Natural killer cell (primary cell): ENCODE measurements around the gene FRK. TPM values are rescaled to one million over a fixed set of nuclear protein-coding genes. Genes with fewer than 3 reads are reported as not detected.

Experiments
- ATAC-seq, 3 donors: fragments of 150-1000 bp in 2 of 3; fragments of 200-7000 bp in 1 of 3; cut with Tn5 transposase; 1 replicate in 1 of 3; 2 replicates in 2 of 3; pipeline ENCODE4 v1.10.0; 2021; ENCODE audit warnings: mild to moderate bottlenecking in 2 of 3, moderate library complexity in 2 of 3
- DNase-seq, 2 donors: peaks; one replicate each; pipeline versions ENCODE4 v3.0.0 to v3.0.0-alpha.2; 2013 to 2021; ENCODE audit warnings: mixed read lengths in 1 of 2
- H3K27ac ChIP-seq: one replicate; pipeline ENCODE4 v1.5.1; 2013; ENCODE audit warnings: mild to moderate bottlenecking, low read length
- H3K27me3 ChIP-seq: one replicate; pipeline ENCODE4 v1.6.1; 2013; ENCODE audit warnings: low read length; ENCODE audit not compliant: control insufficient read depth, insufficient read depth
- H3K36me3 ChIP-seq: one replicate; pipeline ENCODE4 v1.6.1; 2013; ENCODE audit warnings: low read length; ENCODE audit not compliant: control insufficient read depth, insufficient read depth
- H3K4me1 ChIP-seq: one replicate; pipeline ENCODE4 v1.6.1; 2013; ENCODE audit warnings: low read length; ENCODE audit not compliant: control insufficient read depth, insufficient read depth
- H3K4me3 ChIP-seq: one replicate; pipeline ENCODE4 v1.5.1; 2013; ENCODE audit warnings: low read length
- H3K9me3 ChIP-seq: one replicate; pipeline ENCODE4 v1.6.1; 2013; ENCODE audit warnings: low read length; ENCODE audit not compliant: control insufficient read depth, insufficient read depth
- H3K27ac Mint-ChIP-seq, 2 donors: one replicate each; pipeline ENCODE4 v1.8.0; 2022; ENCODE audit warnings: mild to moderate bottlenecking in 2 of 2, mixed read lengths in 2 of 2, moderate library complexity in 1 of 2
- H3K27me3 Mint-ChIP-seq, 2 donors: one replicate each; pipeline ENCODE4 v1.8.0; 2022; ENCODE audit warnings: low read depth in 2 of 2, mixed read lengths in 2 of 2
- H3K36me3 Mint-ChIP-seq: one replicate; pipeline ENCODE4 v1.8.0; 2022; ENCODE audit warnings: mixed read lengths
- H3K4me1 Mint-ChIP-seq, 2 donors: one replicate each; pipeline ENCODE4 v1.8.0; 2022; ENCODE audit warnings: mixed read lengths in 2 of 2
- H3K4me3 Mint-ChIP-seq: one replicate; pipeline ENCODE4 v1.8.0; 2022; ENCODE audit warnings: mild to moderate bottlenecking, moderate library complexity, mixed read lengths
- H3K9me3 Mint-ChIP-seq, 2 donors: one replicate each; pipeline ENCODE4 v1.8.0; 2022; ENCODE audit warnings: mixed read lengths in 2 of 2
- WGBS: methylation state at CpG from one replicate; pipeline ENCODE4 v1.1.7; 2013; ENCODE audit warnings: missing lambda C conversion rate; ENCODE audit not compliant: insufficient coverage; 5-methylcytosine and 5-hydroxymethylcytosine counted together
- intact Hi-C: fragments of 100-400 bp; cut with micrococcal nuclease; formaldehyde crosslinking; loops from one replicate; pipeline ENCODE4 v1.14.2; 2022
- total RNA-seq, 4 donors: library from RNA; stranded (reverse); fragments of 120-200 nt in 1 of 4; gene quantifications; one replicate each; pipeline versions ENCODE4 v1.2.3 to v1.2.4, GENCODE V29; 2013 to 2022
- TF ChIP-seq, protein P1 (sequence below): fragments of 200-600 bp; IDR thresholded peaks from one replicate; pipeline ENCODE4 v1.8.0; 2022; ENCODE audit warnings: antibody characterized with exemption

Gene FRK
- total RNA-seq, 3 donors from 2014 or later (not counting 1 experiment from before 2014, with no cell fraction given) = not detected

GRCh38 chr6:116041934-116042333 is 18.8 kb downstream of the FRK start:
- H3K27me3 Mint-ChIP-seq = peaks cover 0 to 3% of the 10 kb centered on the region in 2 donors
- intact Hi-C loops = no loop called here
- ATAC-seq (no peak), DNase-seq (no peak)
- H3K4me3 Mint-ChIP-seq = no peak overlapping the region
- Histone ChIP-seq H3K4me1 (no peaks in the 10 kb centered on the region), H3K9me3 (no peaks in the 10 kb centered on the region), H3K36me3 (no peaks in the 10 kb centered on the region), H3K27me3 (no peaks in the 10 kb centered on the region), H3K27ac (no peak overlapping the region), H3K4me3 (no peak overlapping the region)
- WGBS = 90% methylated on average over 5 of the region's 5 CpGs
- no peaks in the 10 kb centered on the region for H3K36me3 Mint-ChIP-seq
- TF ChIP-seq, protein P1, sequence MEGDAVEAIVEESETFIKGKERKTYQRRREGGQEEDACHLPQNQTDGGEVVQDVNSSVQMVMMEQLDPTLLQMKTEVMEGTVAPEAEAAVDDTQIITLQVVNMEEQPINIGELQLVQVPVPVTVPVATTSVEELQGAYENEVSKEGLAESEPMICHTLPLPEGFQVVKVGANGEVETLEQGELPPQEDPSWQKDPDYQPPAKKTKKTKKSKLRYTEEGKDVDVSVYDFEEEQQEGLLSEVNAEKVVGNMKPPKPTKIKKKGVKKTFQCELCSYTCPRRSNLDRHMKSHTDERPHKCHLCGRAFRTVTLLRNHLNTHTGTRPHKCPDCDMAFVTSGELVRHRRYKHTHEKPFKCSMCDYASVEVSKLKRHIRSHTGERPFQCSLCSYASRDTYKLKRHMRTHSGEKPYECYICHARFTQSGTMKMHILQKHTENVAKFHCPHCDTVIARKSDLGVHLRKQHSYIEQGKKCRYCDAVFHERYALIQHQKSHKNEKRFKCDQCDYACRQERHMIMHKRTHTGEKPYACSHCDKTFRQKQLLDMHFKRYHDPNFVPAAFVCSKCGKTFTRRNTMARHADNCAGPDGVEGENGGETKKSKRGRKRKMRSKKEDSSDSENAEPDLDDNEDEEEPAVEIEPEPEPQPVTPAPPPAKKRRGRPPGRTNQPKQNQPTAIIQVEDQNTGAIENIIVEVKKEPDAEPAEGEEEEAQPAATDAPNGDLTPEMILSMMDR = no peak
- no peaks in the 10 kb centered on the region for H3K4me1 Mint-ChIP-seq
- H3K27ac Mint-ChIP-seq = no peak overlapping the region
- H3K9me3 Mint-ChIP-seq = peaks cover 0 to 2% of the 10 kb centered on the region in 2 donors

DNA sequence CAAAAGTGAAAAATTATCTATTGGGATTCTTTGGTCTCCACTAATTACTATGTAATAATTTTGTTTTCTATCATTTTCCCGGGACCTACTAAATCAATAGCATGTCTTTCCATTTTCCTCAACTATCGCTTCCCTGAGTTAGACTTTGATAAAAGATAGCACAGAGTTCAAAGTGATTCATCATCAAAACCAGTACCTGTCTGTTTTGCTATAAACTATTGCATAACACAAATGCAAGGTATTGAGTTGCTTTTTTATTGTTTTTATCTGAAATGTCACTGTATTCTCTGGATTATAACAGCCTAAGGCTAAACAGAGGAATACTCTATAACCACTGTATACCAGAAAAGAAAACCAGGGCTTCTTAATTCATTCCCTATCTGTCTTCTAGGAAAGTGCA is 19.7 kb downstream of the FRK start:
- Histone ChIP-seq H3K4me3 (no peak overlapping the region), H3K4me1 (no peaks in the 10 kb centered on the region), H3K36me3 (no peaks in the 10 kb centered on the region), H3K9me3 (no peaks in the 10 kb centered on the region), H3K27me3 (no peaks in the 10 kb centered on the region), H3K27ac (no peak overlapping the region)
- intact Hi-C loops = no loop called here
- Mint-ChIP-seq H3K4me1 (no peaks in the 10 kb centered on the region), H3K27ac (no peak overlapping the region), H3K9me3 (peaks cover 0 to 2% of the 10 kb centered on the region in 2 donors), H3K4me3 (no peak overlapping the region), H3K27me3 (peaks cover 2 to 3% of the 10 kb centered on the region in 2 donors), H3K36me3 (no peaks in the 10 kb centered on the region)
- WGBS = 92% methylated on average over 2 of the region's 2 CpGs
- ATAC-seq = no peak
- DNase-seq = no peak
- TF ChIP-seq, protein P1 = no peak

- peaks cover 0 to 7% of the 10 kb centered on the region in 2 donors for H3K27me3 Mint-ChIP-seq
- Histone ChIP-seq H3K9me3 (no peaks in the 10 kb centered on the region), H3K4me1 (no peaks in the 10 kb centered on the region), H3K27ac (no peak overlapping the region), H3K36me3 (no peaks in the 10 kb centered on the region), H3K4me3 (no peak overlapping the region), H3K27me3 (no peaks in the 10 kb centered on the region)
- TF ChIP-seq, protein P1 = no peak
- H3K4me3 Mint-ChIP-seq = no peak overlapping the region
- ATAC-seq = no peak
- peaks cover 0 to 2% of the 10 kb centered on the region in 2 donors for H3K9me3 Mint-ChIP-seq
- H3K36me3 Mint-ChIP-seq = no peaks in the 10 kb centered on the region
- no peak for DNase-seq
- H3K27ac Mint-ChIP-seq = no peak overlapping the region
- H3K4me1 Mint-ChIP-seq = no peaks in the 10 kb centered on the region
- intact Hi-C loops = no loop called here
These were observed 23.8 kb downstream of the FRK start for GRCh38 chr6:116036885-116037284.

GRCh38 chr6:116036075-116036773 is 24.5 kb downstream of the FRK start:
- WGBS = no CpG with 5 or more reads among the region's 2 CpGs
- no peaks in the 10 kb centered on the region for H3K36me3 ChIP-seq
- no peaks in the 10 kb centered on the region for H3K4me1 ChIP-seq
- H3K36me3 Mint-ChIP-seq = no peaks in the 10 kb centered on the region
- TF ChIP-seq, protein P1 = no peak
- DNase-seq = no peak
- intact Hi-C loops = no loop called here
- no peak overlapping the region for H3K27ac Mint-ChIP-seq
- H3K4me3 Mint-ChIP-seq = no peak overlapping the region
- H3K4me1 Mint-ChIP-seq = no peaks in the 10 kb centered on the region
- no peaks in the 10 kb centered on the region for H3K27me3 ChIP-seq
- no peak overlapping the region for H3K4me3 ChIP-seq
- peaks cover 0 to 2% of the 10 kb centered on the region in 2 donors for H3K9me3 Mint-ChIP-seq
- H3K27ac ChIP-seq = no peak overlapping the region
- H3K27me3 Mint-ChIP-seq = peaks cover 0 to 7% of the 10 kb centered on the region in 2 donors
- no peaks in the 10 kb centered on the region for H3K9me3 ChIP-seq
- no peak for ATAC-seq
